IPS-18c (cell line): ENCODE results near the gene MAGI2.

ENCODE experiments used
- H3K4me3 ChIP-seq: 2 replicates; pipeline ENCODE4 v1.7.0; 2013; ENCODE audit warnings: low read depth, mild to moderate bottlenecking, low read length, moderate library complexity; ENCODE audit not compliant: insufficient read depth
- H3K9me3 ChIP-seq: one replicate; pipeline ENCODE4 v1.6.1; 2013; ENCODE audit warnings: mild to moderate bottlenecking, low read length, moderate library complexity; ENCODE audit not compliant: control insufficient read depth, insufficient read depth

The MAGI2 gene

GRCh38 chr7:79453558-79454360, at the start of gene MAGI2:
MAGI2 (minus strand) TSS chr7:79453667; CDS start chr7:79453320, 347 bp downstream.
- Histone ChIP-seq H3K9me3 (no peaks in the 10 kb centered on the region), H3K4me3 (peak within 1 kb of the TSS; percentile 72)

DNA sequence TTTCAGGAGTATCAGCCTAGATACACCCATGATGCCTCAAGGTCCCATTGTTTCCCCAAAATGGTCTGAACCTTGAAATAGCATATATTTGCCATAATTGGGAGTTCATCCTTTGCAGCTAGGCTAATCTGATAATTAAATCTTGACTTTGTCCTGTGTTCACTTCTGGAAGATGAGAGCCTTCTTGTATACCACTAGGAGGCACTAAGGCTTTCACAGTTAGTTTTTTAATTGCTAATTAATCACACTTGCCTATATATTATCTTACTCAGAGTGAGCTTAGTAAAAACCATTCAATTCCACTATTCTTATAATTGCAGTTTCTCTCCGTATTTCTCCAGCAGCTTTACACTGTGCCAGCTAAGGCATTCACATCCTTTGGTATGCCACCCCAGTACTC, 48.7 kb upstream of the MAGI2 start:
- Histone ChIP-seq H3K9me3 (no peaks in the 10 kb centered on the region), H3K4me3 (no peak overlapping the region)

- no peaks in the 10 kb centered on the region for H3K9me3 ChIP-seq
- H3K4me3 ChIP-seq, result no peak overlapping the region
Observed at GRCh38 chr7:79500759-79501158, 47.3 kb upstream of the MAGI2 start.

DNA sequence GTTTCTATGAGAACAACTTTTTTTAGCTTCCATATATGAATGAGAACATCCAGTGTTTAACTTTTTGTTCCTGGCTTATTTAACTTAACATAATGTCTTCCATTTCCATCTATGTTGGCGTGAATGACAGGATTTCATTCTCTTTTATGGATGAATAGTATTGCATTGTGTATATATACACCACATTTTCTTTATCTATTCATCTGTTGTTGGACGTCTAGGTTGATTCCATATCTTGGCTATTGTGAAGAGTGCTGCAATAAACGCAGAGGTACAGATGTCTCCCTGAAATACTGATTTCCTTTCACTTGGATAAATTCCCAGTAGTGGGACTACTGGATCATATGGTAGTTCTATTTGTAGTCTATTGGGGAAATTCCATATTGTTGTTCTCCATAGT, 44.3 kb upstream of the MAGI2 start:
- no peaks in the 10 kb centered on the region for H3K9me3 ChIP-seq

DNA sequence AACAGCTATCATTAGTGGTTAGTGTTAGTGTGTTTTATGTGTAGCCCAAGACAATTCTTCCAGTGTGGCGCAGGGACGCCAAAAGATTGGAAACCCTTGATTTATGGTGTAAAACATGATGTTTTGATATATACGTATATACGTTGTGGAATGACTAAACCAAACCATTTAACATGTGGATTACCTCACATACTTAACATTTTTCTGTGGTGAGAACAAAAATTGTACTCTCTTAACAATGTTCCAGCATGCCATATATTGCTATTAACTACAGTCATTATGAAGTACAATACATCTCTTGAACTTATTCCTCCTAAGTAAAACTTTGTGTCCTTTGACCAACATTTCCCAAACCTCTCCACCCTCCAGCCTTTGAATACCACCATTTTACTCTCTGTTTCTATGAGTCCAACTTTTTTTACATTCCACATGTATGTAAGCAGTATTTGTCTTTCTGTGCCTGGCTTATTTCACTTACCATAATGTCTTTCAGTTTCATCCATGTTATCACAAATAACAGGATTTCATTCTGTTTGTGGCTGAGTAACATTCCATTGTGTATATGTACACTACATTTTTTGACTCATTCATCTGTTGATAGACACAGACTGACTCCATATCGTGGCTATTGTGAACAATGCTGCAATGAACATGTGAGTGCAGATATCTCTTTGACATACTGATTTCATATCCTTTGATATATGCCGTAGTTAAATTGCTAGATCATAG, 42.2 kb upstream of the MAGI2 start:
- H3K9me3 ChIP-seq, result no peaks in the 10 kb centered on the region

More for the DNA sequence above, 44.3 kb upstream of the MAGI2 start:
- no peak overlapping the region for H3K4me3 ChIP-seq

GRCh38 chr7:79494046-79494445, 40.6 kb upstream of the MAGI2 start:
- Histone ChIP-seq H3K9me3 (no peaks in the 10 kb centered on the region), H3K4me3 (no peak overlapping the region)

More for the DNA sequence above, 42.2 kb upstream of the MAGI2 start:
- H3K4me3 ChIP-seq, result no peak overlapping the region

DNA sequence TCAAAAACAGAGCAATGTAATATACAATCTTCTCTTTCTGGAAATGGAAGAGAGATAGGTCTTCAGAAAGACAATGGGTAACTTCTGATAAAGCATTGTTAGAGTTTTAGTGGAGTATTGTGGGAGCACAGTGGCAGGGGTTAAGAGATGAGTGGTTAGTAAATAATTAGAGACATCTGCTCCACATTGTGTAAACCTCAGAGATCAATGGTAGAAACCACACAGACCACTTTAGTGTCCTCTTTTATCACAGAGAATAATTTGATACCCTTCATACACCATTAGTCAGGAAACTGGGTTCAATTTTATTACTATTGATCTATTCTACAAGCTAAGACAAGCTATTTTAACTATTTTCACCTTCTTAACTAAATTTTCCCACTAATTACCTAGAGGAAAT, 35.9 kb upstream of the MAGI2 start:
- Histone ChIP-seq H3K4me3 (no peak overlapping the region), H3K9me3 (no peaks in the 10 kb centered on the region)

DNA sequence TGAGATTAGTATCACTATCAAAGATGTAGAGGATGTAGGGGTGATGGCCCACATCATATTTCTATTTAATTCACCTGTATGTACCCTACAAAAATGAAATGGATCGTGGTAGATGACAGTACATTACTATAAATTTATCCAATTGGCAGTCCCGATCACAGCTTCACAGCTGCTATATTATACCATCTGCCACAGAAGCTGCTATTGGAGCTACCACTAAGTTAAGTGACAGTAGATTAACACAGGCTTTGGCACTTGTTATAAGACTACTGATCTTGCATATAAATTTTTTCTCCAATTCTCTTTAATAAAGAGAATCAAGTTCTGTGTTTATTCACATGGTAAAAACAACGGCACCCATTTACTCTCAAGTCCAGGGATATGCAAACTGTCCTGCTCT, 24.9 kb upstream of the MAGI2 start:
- H3K9me3 ChIP-seq, result no peaks in the 10 kb centered on the region

DNA sequence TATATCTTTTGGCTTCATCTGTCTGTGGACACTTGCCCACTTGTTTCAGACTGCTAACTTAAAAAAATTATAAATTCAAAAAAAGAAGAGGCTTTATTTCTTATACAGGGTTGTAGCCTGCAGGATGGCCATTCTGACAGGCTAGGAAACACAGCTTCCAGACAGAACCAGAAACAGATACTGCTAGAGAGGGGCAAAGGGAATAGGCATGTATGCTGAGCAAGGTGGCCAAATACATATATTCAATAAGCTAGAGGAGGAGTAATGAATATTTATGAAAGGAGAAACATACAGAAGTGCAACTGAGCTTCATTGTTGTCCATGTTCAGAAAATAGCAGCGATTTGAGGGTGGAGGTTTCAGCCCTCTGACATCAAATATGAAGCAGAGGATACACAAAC, 22.0 kb upstream of the MAGI2 start:
- no peaks in the 10 kb centered on the region for H3K9me3 ChIP-seq
- no peak overlapping the region for H3K4me3 ChIP-seq

More for the DNA sequence above, 24.9 kb upstream of the MAGI2 start:
- no peak overlapping the region for H3K4me3 ChIP-seq

GRCh38 chr7:79471699-79472098, 18.2 kb upstream of the MAGI2 start:
- no peaks in the 10 kb centered on the region for H3K9me3 ChIP-seq
- H3K4me3 ChIP-seq, result no peak overlapping the region

DNA sequence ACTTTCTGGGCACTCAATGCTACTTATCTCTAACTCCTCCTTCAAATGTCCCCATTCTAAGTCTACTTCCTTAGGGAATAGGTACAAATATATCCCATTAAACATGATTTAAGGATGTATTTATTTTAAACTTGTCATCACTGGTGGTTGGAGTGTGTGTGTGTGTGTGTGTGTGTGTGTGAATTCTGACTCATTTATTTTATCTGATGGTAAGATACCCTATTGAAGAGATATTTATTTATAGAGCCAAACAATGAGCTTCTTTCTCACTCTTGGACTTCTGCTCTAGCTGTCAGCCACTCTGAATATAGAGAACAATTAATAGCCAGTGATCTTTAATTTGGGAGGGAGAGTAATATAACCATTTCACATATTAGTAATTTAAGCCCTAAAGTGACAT, 17.8 kb upstream of the MAGI2 start:
- no peak overlapping the region for H3K4me3 ChIP-seq
- H3K9me3 ChIP-seq, result no peaks in the 10 kb centered on the region

DNA sequence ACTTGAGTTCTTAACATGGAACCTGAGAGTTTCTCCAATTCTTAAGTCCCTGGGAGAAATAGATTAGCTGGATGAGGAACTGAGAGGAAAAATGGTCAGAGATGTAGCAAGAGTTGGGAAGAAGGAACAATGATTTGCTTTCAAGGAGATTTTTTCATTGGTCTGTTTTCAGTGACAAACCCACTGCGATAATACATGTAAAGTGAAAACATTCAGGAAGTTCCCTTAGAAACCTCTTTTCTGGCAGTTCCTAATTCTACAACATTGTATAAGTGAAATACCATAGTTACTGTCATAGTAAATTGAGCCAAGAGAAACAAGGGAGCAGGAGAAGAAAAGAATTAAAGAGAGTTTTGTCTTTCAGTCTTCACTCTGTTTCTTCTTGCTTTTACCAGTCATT, 12.1 kb upstream of the MAGI2 start:
- Histone ChIP-seq H3K9me3 (no peaks in the 10 kb centered on the region), H3K4me3 (no peak overlapping the region)

- H3K9me3 ChIP-seq, result no peaks in the 10 kb centered on the region
- H3K4me3 ChIP-seq, result no peak overlapping the region
Observed at GRCh38 chr7:79464051-79464450, 10.6 kb upstream of the MAGI2 start.

DNA sequence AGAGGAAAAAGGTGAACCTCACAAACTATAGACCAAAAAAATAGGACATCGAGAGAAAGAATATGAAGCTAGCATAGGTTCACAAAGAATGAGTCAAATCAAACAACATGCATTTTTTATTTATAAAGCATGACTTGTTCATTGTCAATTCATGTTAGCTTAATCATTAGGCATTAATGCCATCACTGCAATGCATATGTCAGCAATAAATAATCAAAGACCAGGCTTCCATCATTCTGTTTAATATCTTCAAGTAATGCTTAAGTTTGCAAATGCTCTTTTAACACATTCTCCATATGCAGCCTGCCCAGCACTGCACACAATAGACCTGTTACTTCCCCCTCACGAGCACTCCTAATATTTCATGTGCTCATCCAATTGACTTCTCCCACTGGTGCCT, 8.9 kb upstream of the MAGI2 start:
- no peak overlapping the region for H3K4me3 ChIP-seq
- no peaks in the 10 kb centered on the region for H3K9me3 ChIP-seq

DNA sequence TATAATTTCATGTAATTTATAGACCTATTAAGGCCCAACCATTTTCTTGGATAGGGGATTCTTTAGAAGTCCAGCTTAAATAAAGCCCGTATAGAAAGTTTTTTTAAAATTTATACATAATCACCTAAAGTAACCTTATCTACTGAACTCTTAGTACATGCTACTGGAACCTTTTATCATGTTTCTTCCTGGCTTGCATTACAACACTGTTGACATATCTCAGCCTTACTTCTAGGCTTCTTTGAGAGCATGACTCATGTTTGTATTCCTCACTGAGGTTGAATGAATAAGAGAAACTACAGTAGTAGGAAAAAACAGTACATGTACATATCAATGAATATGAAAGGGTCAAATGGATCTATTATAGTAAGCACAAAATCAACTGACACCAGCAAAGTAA, 8.2 kb upstream of the MAGI2 start:
- no peaks in the 10 kb centered on the region for H3K9me3 ChIP-seq
- no peak overlapping the region for H3K4me3 ChIP-seq

DNA sequence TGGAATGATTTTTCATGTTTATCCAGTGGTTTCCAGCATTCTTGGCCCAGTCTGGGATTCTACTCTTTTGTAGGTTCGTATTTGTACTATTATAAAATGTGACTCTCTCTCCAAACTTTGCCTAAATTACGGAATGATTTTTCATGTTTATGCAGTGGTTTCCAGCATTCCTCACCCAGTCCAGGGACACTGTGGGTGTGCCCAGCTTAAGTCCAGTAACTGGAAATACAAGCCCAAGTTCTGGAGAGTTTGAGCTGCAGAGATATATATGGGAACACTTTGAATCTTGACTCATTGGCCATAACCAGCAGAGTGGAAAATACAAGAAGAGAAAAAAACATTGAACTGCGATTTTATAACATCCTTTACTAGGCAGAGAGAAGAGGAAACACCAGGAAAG, 5.9 kb upstream of the MAGI2 start:
- H3K4me3 ChIP-seq, result no peak overlapping the region
- no peaks in the 10 kb centered on the region for H3K9me3 ChIP-seq

DNA sequence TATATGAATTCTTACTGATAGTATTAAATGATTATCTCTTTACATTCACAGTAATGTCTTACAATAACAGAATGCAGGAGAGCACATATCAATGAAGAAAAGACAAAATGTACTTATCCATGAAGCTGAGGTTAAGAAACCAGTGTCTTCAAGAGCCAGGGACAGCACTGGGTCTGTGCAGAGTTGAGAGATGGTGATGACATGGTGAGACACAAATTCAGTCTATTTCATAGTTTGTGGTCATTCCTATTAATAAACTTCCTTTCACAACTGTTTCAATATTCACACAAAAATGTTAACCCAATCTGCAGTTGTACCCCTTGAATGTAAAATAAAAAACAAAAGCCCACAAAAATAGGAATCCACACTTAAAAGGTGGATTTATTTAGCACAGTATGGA, 5.3 kb upstream of the MAGI2 start:
- Histone ChIP-seq H3K4me3 (no peak overlapping the region), H3K9me3 (no peaks in the 10 kb centered on the region)

DNA sequence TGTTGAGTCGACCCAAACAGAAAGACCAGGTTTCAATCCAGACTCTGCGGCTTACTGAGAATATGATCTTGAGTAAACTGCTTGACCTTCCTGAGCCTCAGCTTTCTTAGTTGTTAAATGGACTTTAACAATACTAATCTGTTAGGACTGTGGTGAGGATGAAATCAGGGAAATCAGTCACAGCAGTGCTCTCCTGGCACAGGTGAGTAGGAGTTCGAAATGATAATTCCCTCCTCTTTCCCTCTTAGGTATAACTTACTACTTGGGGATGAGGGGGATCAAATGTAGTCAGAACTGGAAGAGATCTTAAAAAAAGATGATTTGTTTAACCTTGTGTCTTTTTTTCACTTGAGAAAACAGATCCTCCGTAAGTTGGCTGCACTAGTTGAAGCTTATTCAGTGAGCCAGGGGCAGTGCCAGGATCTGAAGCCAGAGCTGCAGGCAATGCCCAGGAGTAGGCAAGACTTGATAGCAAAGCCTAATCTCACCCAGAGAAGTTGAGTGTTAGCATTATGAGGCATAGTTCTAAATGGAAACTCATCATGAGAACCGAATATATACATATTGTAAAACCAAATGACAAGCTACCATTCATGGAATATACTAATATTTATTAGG, 1.8 kb upstream of the MAGI2 start:
- no peak overlapping the region for H3K4me3 ChIP-seq
- no peaks in the 10 kb centered on the region for H3K9me3 ChIP-seq
